IMR-90 (cell line): ENCODE results near the gene ITCH. TPM values are rescaled to one million over a fixed set of nuclear protein-coding genes. Genes with fewer than 3 reads are reported as not detected.

ENCODE experiments used
- ATAC-seq: fragments of 200-7000 bp; cut with Tn5 transposase; 2 replicates; pipeline ENCODE4 v1.9.1; 2020; ENCODE audit warnings: low read depth, mild to moderate bottlenecking, moderate library complexity
- BruUV-seq: library from RNA; stranded (reverse); fragments of 400-500 nt; replicated peaks from 2 replicates; lab custom pipeline; 2021; lab: Mats Ljungman, UMichigan
- CTCF ChIA-PET: fragments of 300-600 bp; formaldehyde crosslinking; extraction: SDS; loops from one replicate; lab custom pipeline; 2021; ENCODE audit warnings: antibody characterized with exemption; lab: Yijun Ruan, JAX
- POLR2A ChIA-PET: fragments of 300-600 bp; sonication (Branson Sonifier 250); formaldehyde crosslinking; loops from one replicate; lab custom pipeline; 2022; ENCODE audit warnings: antibody characterized with exemption; ENCODE audit not compliant: unreplicated experiment; lab: Charles Lee
- DNase-seq: peaks from one replicate; pipeline ENCODE4 v3.0.0; 2013
- H2AFZ ChIP-seq: replicated peaks from 2 replicates; pipeline ENCODE3; 2013; ENCODE audit warnings: low read length, mild to moderate bottlenecking; ENCODE audit not compliant: poor library complexity
- H2AK5ac ChIP-seq: 2 replicates; pipeline ENCODE4 v1.6.1; 2013; ENCODE audit warnings: low read depth, low read length, inconsistent platforms
- H2AK9ac ChIP-seq: replicated peaks from 2 replicates; pipeline ENCODE3; 2013; ENCODE audit warnings: mild to moderate bottlenecking, low read depth, low read length, moderate library complexity; ENCODE audit not compliant: poor library complexity
- H2BK120ac ChIP-seq: 2 replicates; pipeline ENCODE4 v1.6.1; 2013; ENCODE audit warnings: low read depth, low read length, inconsistent platforms
- H2BK15ac ChIP-seq: 3 replicates; pipeline ENCODE4 v1.6.1; 2013; ENCODE audit warnings: low read depth, low read length, inconsistent platforms
- H2BK20ac ChIP-seq: 2 replicates; pipeline ENCODE4 v1.6.1; 2013; ENCODE audit warnings: low read depth, mild to moderate bottlenecking, inconsistent platforms, low read length, moderate library complexity
- H2BK5ac ChIP-seq: 2 replicates; pipeline ENCODE4 v1.6.1; 2013; ENCODE audit warnings: mild to moderate bottlenecking, low read depth, low read length, inconsistent platforms; ENCODE audit not compliant: poor library complexity, severe bottlenecking
- H3K14ac ChIP-seq: replicated peaks from 2 replicates; pipeline ENCODE4 v1.6.1; 2013; ENCODE audit warnings: low read depth, low read length, inconsistent platforms
- H3K18ac ChIP-seq: 2 replicates; pipeline ENCODE4 v1.6.1; 2013; ENCODE audit warnings: low read depth, low read length, control low read depth
- H3K23ac ChIP-seq: 2 replicates; pipeline ENCODE4 v1.6.1; 2013; ENCODE audit warnings: low read depth, low read length, inconsistent platforms
- H3K27ac ChIP-seq: 2 replicates; pipeline ENCODE4 v1.5.1; 2013; ENCODE audit warnings: mild to moderate bottlenecking, control low read depth, low read length; ENCODE audit not compliant: insufficient read depth
- H3K27me3 ChIP-seq: 2 replicates; pipeline ENCODE4 v1.6.1; 2013; ENCODE audit warnings: low read length; ENCODE audit not compliant: control insufficient read depth, insufficient read depth
- H3K36me3 ChIP-seq: 2 replicates; pipeline ENCODE4 v1.6.1; 2013; ENCODE audit warnings: low read length, mixed read lengths; ENCODE audit not compliant: control insufficient read depth, insufficient read depth
- H3K4ac ChIP-seq: 2 replicates; pipeline ENCODE4 v1.6.1; 2013; ENCODE audit warnings: low read depth, low read length, inconsistent platforms
- H3K4me1 ChIP-seq: 2 replicates; pipeline ENCODE4 v1.6.1; 2013; ENCODE audit warnings: low read length, mixed read lengths; ENCODE audit not compliant: control insufficient read depth, insufficient read depth
- H3K4me2 ChIP-seq: 2 replicates; pipeline ENCODE4 v1.6.1; 2013; ENCODE audit warnings: low read depth, mild to moderate bottlenecking, control low read depth, low read length, moderate library complexity
- H3K4me3 ChIP-seq: 2 replicates; pipeline ENCODE4 v1.5.1; 2013; ENCODE audit warnings: low read depth, mild to moderate bottlenecking, control low read depth, low read length, moderate library complexity; ENCODE audit not compliant: insufficient read depth
- H3K56ac ChIP-seq: 2 replicates; pipeline ENCODE4 v1.6.1; 2013; ENCODE audit warnings: low read length, inconsistent platforms; ENCODE audit not compliant: insufficient read depth; ENCODE audit errors: extremely low read depth
- H3K79me1 ChIP-seq, 2 experiments: 2 replicates each; pipeline ENCODE4 v1.6.1; 2013; ENCODE audit warnings: low read length in 2 of 2, inconsistent platforms in 1 of 2, low read depth in 1 of 2
- H3K9ac ChIP-seq: 2 replicates; pipeline ENCODE4 v1.6.1; 2013; ENCODE audit warnings: low read depth, low read length, control low read depth
- H3K9me1 ChIP-seq: 2 replicates; pipeline ENCODE4 v1.6.1; 2013; ENCODE audit warnings: low read length, inconsistent platforms; ENCODE audit not compliant: insufficient read depth
- H3K9me3 ChIP-seq: 2 replicates; pipeline ENCODE4 v1.6.1; 2013; ENCODE audit warnings: low read length; ENCODE audit not compliant: control insufficient read depth, insufficient read depth
- H4K20me1 ChIP-seq: 2 replicates; pipeline ENCODE4 v1.6.1; 2013; ENCODE audit warnings: low read length, inconsistent platforms; ENCODE audit not compliant: insufficient read depth
- H4K5ac ChIP-seq: 2 replicates; pipeline ENCODE4 v1.6.1; 2013; ENCODE audit warnings: mild to moderate bottlenecking, low read depth, low read length, control low read depth
- H4K8ac ChIP-seq, 2 experiments: 2 replicates each; pipeline ENCODE4 v1.6.1; 2013; ENCODE audit warnings: low read depth in 2 of 2, low read length in 2 of 2, control low read depth in 1 of 2, inconsistent platforms in 1 of 2
- H4K91ac ChIP-seq: 2 replicates; pipeline ENCODE4 v1.6.1; 2013; ENCODE audit warnings: low read depth, low read length, inconsistent platforms; ENCODE audit not compliant: insufficient read depth
- CEBPB ChIP-seq: IDR thresholded peaks from 2 replicates; pipeline ENCODE4 v1.6.1; 2012; ENCODE audit warnings: low read depth, low read length, improper control_type of control experiment
- CHD1 ChIP-seq: IDR thresholded peaks from 2 replicates; pipeline ENCODE4 v1.6.1; 2012; ENCODE audit warnings: low read depth, low read length, improper control_type of control experiment
- FOS ChIP-seq: fragments of 150-350 bp; IDR thresholded peaks from 2 replicates; pipeline ENCODE4 v1.6.1; 2016; ENCODE audit warnings: low read depth, low read length
- MAFK ChIP-seq: IDR thresholded peaks from 2 replicates; pipeline ENCODE4 v1.6.1; 2012; ENCODE audit warnings: low read depth, low read length, improper control_type of control experiment
- MAZ ChIP-seq: IDR thresholded peaks from 2 replicates; pipeline ENCODE4 v1.6.1; 2012; ENCODE audit warnings: low read depth, mild to moderate bottlenecking, low read length, improper control_type of control experiment, moderate library complexity, borderline replicate concordance
- MXI1 ChIP-seq: IDR thresholded peaks from 2 replicates; pipeline ENCODE4 v1.6.1; 2012; ENCODE audit warnings: low read depth, mild to moderate bottlenecking, low read length, moderate library complexity, borderline replicate concordance
- NFE2L2 ChIP-seq: fragments of 150-350 bp; IDR thresholded peaks from 2 replicates; pipeline ENCODE4 v1.6.1; 2016; ENCODE audit warnings: low read depth, mild to moderate bottlenecking, low read length
- POLR2A ChIP-seq: IDR thresholded peaks from 2 replicates; pipeline ENCODE4 v1.6.1; 2012; ENCODE audit warnings: mild to moderate bottlenecking, low read depth, low read length
- RFX5 ChIP-seq: IDR thresholded peaks from 2 replicates; pipeline ENCODE4 v1.8.0; 2012; ENCODE audit warnings: low read depth, mild to moderate bottlenecking, low read length, moderate library complexity
- WGBS, 2 experiments: methylation state at CpG; one replicate each; pipeline versions ENCODE4 v1.1.5 to v1.1.7; 2013; ENCODE audit warnings: missing lambda C conversion rate in 2 of 2; ENCODE audit not compliant: insufficient read length in 1 of 2; ENCODE audit errors: extremely low coverage in 2 of 2; 5-methylcytosine and 5-hydroxymethylcytosine counted together
- dilution Hi-C: fragments of 300-500 bp; cut with HindIII; formaldehyde crosslinking; loops from one replicate; pipeline ENCODE4 v1.14.3; 2018; ENCODE audit warnings: low sequenced_read_pairs; ENCODE audit not compliant: unreplicated experiment
- in situ Hi-C: fragments of 300-500 bp; cut with MboI; formaldehyde crosslinking; loops from 3 replicates; pipeline ENCODE4 v1.14.3; 2019; ENCODE audit warnings: low sequenced_read_pairs, inconsistent platforms, mixed read lengths
- intact Hi-C: fragments of 100-400 bp; cut with micrococcal nuclease; formaldehyde crosslinking; loops from 2 replicates; pipeline ENCODE4 v1.10.0; 2022
- polyA plus RNA-seq, 3 experiments: library from polyadenylated mRNA; depleted of rRNA; stranded (reverse); fragments of >200 nt; gene quantifications; 2 replicates each; pipeline ENCODE4 v1.2.3, GENCODE V29; 2012; ENCODE audit warnings: low replicate concordance in 1 of 3
- total RNA-seq: library from RNA; depleted of rRNA; stranded (reverse); fragments of >200 nt; gene quantifications from 2 replicates; pipeline ENCODE4 v1.2.3, GENCODE V29; 2012
- TF ChIP-seq, protein P1 (sequence below): conservative IDR thresholded peaks from 2 replicates; pipeline ENCODE4 v1.5.1; 2012; ENCODE audit warnings: mild to moderate bottlenecking, low read depth, low read length, improper control_type of control experiment
- TF ChIP-seq, protein P2 (sequence below): fragments of 150-350 bp; IDR thresholded peaks from 2 replicates; pipeline ENCODE4 v1.6.1; 2017; ENCODE audit warnings: mild to moderate bottlenecking, antibody characterized with exemption, low read length, low read depth
- TF ChIP-seq, protein P3 (sequence below): fragments of 150-350 bp; IDR thresholded peaks from 2 replicates; pipeline ENCODE4 v1.6.1; 2016; ENCODE audit warnings: low read depth, mild to moderate bottlenecking, low read length, moderate library complexity, borderline replicate concordance

ITCH gene
- total and polyA plus RNA-seq, 2 of the 4 experiments (the other 2 are of a cell fraction): 12.7 to 94.6 TPM

DNA sequence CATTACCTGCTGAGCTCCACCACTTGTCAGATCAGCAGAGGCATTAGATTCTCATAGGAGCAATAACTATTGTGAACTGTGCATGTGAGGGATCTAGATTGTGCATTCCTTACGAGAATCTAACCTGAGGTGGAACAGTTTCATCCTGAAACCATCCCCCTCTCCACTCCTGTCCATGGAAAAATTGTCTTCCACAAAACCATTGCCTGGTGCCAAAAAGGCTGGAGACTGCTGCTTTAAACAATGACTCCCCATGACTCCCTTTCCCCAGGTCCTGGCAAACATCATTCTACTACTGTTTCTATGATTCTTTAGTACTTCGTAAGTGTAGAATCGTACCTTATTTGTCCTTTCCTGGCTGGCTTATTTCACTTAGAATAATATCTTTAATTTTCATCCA, 143.4 kb downstream of the ITCH start:
- H3K4me1 ChIP-seq: no peaks in the 10 kb centered on the region
- peaks cover 34% of the 10 kb centered on the region for H3K36me3 ChIP-seq

More for the DNA sequence above, 143.4 kb downstream of the ITCH start:
- Histone ChIP-seq H2BK120ac (no peak overlapping the region), H3K4ac (no peak overlapping the region), H3K9ac (no peak overlapping the region), H4K8ac (no peak overlapping the region), H3K9me3 (no peaks in the 10 kb centered on the region), H3K27ac (no peak overlapping the region), H2BK20ac (no peak overlapping the region), H2BK15ac (no peak overlapping the region), H4K91ac (no peak overlapping the region), H3K14ac (no peak overlapping the region), H3K4me2 (no peak overlapping the region), H3K79me1 (peaks cover 11 to 33% of the 10 kb centered on the region in 2 experiments), H3K27me3 (no peaks in the 10 kb centered on the region), H2AK5ac (no peak overlapping the region), H2BK5ac (no peak overlapping the region), H3K56ac (no peak overlapping the region), H3K18ac (no peak overlapping the region), H3K23ac (no peak overlapping the region), H3K9me1 (peaks cover 5% of the 10 kb centered on the region), H2AFZ (no peak overlapping the region), H2AK9ac (no peak overlapping the region), H3K4me3 (no peak overlapping the region), H4K5ac (no peak overlapping the region), H4K20me1 (no peaks in the 10 kb centered on the region; the same call in 1 of the 2 replicates)
- DNase-seq (no peak), ATAC-seq (no peak)
- intact Hi-C loops (no loop called here), in situ Hi-C loops (no loop called here), dilution Hi-C loops (no loop called here)
- CTCF ChIA-PET: no interaction called here
- POLR2A ChIA-PET: no interaction called here
- no CpG with 5 or more reads among the region's 3 CpGs for WGBS, 2 experiments
- TF ChIP-seq FOS (no peak), MAFK (no peak), CEBPB (no peak), RFX5 (no peak), CHD1 (no peak), MXI1 (no peak), POLR2A (no peak), MAZ (no peak), NFE2L2 (no peak)
- TF ChIP-seq, protein P1, sequence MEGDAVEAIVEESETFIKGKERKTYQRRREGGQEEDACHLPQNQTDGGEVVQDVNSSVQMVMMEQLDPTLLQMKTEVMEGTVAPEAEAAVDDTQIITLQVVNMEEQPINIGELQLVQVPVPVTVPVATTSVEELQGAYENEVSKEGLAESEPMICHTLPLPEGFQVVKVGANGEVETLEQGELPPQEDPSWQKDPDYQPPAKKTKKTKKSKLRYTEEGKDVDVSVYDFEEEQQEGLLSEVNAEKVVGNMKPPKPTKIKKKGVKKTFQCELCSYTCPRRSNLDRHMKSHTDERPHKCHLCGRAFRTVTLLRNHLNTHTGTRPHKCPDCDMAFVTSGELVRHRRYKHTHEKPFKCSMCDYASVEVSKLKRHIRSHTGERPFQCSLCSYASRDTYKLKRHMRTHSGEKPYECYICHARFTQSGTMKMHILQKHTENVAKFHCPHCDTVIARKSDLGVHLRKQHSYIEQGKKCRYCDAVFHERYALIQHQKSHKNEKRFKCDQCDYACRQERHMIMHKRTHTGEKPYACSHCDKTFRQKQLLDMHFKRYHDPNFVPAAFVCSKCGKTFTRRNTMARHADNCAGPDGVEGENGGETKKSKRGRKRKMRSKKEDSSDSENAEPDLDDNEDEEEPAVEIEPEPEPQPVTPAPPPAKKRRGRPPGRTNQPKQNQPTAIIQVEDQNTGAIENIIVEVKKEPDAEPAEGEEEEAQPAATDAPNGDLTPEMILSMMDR: no peak
- TF ChIP-seq, protein P2, sequence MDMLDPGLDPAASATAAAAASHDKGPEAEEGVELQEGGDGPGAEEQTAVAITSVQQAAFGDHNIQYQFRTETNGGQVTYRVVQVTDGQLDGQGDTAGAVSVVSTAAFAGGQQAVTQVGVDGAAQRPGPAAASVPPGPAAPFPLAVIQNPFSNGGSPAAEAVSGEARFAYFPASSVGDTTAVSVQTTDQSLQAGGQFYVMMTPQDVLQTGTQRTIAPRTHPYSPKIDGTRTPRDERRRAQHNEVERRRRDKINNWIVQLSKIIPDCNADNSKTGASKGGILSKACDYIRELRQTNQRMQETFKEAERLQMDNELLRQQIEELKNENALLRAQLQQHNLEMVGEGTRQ: no peak
- TF ChIP-seq, protein P3, sequence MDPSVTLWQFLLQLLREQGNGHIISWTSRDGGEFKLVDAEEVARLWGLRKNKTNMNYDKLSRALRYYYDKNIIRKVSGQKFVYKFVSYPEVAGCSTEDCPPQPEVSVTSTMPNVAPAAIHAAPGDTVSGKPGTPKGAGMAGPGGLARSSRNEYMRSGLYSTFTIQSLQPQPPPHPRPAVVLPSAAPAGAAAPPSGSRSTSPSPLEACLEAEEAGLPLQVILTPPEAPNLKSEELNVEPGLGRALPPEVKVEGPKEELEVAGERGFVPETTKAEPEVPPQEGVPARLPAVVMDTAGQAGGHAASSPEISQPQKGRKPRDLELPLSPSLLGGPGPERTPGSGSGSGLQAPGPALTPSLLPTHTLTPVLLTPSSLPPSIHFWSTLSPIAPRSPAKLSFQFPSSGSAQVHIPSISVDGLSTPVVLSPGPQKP: no peak
- no TSS peak for BruUV-seq
